NCI-H82 (cell line): ENCODE data around the gene SPDYE18.
"Not testable (repeated sequence)": the region's sequence is repeated elsewhere in the genome, so short reads cannot be mapped to it uniquely, and the experiment has no call there.

ENCODE experiments used
- DNase-seq: peaks from one replicate; lab custom pipeline; 2025; lab: John Stamatoyannopoulos, UW

The SPDYE18 gene, protein sequence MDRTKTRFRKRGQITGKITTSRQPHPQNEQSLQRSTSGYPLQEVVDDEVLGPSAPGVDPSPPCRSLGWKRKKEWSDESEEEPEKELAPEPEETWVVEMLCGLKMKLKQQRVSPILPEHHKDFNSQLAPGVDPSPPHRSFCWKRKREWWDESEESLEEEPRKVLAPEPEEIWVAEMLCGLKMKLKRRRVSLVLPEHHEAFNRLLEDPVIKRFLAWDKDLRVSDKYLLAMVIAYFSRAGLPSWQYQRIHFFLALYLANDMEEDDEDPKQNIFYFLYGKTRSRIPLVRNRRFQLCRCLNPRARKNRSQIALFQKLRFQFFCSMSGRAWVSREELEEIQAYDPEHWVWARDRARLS

DNA sequence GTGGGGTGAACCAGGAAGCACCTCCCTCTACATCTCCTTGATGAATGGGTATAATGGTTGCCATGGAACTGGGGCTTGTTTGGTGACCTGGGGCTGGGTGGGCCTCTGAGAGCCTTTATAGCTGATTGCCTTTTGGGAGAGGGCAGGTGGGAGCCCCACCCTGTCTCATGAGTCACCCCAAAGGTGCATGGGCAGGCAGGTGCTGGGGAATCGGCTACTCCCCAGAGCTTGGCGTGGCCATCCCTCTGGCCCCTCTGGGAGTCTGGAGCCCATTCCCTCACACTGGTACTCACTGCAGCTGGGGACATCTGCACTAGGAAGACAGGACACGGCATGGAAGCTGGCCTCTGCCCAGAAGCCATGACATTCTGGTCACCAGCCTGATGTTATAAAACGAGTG, at the start of gene SPDYE18:
SPDYE18 (minus strand) TSS at position 2 of the 400 bp plus-strand sequence. CDS start 2,046 bp downstream, outside the sequence.
- not testable (repeated sequence) for DNase-seq

DNA sequence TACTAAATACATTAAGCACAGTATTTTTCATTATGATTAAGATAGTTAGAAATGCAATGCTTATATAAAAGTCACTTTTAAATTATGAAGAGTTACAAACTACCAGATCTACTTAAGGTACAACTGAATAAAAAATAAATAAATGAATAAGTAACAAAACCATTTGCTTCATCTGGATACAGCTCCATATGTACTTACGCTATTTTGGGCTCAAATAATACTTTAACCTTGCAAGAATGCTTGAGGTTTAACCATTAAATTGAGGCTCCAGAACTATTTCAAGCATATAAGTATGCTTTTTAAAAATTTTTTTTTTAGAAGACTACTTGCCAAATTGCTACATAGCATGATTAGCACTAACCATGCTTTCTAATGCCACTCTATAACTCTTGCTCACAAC, 46.0 kb upstream of the SPDYE18 start:
- not testable (repeated sequence) for DNase-seq

DNA sequence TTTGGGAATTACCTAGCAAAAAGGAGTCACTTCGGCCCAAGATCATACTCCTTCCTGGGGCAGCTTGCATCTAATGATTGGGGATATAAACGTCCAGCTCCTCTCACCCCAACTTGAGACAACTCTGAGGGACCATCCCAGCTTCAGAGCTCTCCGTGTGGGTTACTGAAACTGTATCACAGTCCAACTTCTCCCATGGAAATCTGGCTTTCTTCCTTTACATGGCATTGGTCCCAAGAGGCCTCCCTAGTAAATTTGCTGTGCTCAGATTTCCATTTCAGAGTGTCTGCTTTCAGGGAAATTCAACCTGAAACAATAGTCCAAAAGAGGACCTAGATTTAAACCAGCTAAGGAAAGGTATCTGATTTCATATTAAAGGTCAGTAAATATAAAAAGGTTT, 45.3 kb upstream of the SPDYE18 start:
- not testable (repeated sequence) for DNase-seq

DNA sequence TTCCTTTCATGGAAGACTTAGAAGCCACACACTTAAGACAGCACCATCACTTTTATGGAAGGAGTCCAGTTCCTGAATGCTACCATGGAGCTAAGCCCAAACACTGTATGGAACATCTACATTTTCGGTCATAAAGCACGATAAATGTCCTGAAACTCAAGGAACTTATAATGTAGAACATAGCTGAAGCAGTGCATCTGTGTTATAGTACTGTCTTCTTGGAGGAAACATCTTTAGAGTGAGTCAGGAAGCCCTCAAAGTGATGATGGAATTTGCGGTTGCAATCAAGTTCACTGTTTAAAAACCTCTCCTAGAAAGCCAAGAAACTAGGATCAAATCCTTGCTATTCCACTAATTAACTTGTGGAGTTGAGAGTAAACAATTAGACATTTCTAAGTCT, 43.5 kb upstream of the SPDYE18 start:
- not testable (repeated sequence) for DNase-seq

DNA sequence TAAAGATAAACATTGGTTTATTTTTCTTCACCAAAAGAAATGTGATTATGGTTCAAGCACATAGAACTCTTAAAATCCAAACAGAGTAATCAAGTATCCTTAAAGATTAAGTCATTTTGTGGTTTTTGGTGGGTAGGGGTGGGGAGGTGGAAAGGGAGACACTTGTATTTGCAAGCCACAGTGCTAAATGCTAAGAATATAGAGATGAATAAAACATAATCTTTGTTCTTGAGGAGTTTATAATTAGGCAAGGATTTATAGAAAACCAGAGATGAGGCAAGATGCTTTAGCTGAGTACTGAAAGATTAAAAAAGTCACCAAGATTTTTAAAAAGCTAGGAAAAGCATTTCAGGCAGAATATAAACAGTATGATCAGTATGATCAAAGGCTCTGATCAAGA, 40.3 kb upstream of the SPDYE18 start:
- not testable (repeated sequence) for DNase-seq

DNA sequence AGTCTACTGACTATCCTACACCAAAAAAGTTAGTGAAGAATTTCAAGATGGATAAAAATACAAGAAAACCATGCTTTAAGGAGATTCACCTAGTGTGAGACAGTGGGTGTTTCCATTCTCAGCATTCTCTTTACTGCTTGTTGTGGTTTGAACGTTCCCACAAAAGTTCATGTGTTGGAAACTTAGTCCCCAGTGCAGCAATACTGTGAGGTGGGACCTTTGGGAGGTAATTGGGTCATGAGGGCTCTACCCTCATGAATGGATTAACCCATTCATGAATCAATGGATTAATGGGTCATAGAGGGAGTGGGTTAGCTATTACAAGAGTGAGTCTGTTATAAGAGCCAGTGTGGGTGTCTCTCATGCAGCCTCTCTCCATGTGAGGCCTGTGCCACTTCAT, 38.8 kb upstream of the SPDYE18 start:
- DNase-seq = not testable (repeated sequence)

DNA sequence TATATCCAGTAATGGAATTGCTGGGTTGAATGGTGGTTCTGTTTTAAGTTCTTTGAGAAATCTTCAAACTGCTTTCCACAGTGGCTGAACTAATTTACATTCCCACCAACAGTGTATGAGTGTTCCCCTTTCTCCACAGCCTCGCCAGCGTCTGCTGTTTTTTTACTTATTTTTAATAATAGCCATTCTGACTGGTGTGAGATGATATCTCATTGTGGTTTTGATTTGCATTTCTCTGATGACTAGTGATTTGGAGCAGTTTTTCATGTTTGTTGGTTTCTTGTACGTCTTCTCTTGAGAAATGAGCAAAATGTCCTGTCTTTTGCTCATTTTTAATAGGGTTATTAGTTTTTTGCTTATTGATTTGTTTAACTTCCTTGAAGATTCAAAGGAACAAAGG, 38.1 kb upstream of the SPDYE18 start:
- DNase-seq = not testable (repeated sequence)

DNA sequence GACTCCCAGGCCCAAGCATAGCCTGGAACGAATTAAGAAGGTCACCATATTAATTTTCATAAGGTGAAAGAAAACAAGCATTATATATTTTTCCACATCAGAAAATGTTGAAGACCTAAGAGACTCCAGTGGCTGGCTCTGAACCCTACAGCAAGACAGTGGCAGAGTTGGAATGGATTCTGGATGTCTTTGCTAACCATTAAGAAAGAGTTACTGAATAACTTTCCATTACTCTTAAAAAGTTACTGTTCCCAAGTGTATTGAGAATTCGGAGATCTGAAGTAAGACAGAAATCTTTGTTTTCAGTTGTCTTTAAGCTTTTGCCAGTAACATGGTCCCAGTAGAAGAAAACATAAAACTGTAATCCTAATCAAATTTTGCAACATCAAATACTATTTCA, 29.9 kb upstream of the SPDYE18 start:
- DNase-seq = not testable (repeated sequence)

DNA sequence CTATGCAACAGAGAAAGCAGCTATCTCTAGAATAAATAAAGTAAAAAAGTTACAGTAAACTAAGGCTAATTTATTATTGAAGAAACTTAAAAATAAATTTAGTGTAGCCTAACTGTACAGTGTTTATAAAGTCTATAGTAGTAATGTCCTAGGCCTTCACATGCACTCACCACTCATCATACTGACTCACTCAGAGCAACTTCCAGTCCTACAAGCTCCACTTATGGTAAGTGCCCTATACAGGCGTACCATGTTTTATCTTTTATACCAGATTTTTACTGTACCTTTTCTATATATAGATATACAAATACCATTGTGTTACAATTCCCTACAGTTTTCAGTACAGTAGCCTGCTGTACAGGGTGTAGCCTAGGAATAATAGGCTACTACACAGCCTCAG, 19.8 kb upstream of the SPDYE18 start:
- DNase-seq = not testable (repeated sequence)

DNA sequence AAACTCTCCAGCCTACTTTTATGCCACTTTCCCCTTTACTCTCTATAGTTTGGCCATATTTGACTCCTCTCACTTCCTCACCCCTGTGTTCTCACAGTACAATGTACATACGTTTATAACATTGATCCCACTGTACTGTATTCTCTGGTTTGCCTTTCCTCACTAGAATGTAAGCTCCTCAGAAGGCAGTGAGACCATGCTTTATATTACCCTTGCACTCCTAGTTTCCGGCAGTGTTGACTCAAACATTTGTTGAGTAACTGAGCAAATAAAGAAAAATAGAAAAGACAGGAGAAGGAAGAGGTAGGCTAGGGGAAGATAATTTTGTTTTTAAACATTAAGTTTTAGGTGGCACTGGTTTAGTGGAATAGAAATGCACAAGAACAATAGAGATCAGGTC, 17.9 kb upstream of the SPDYE18 start:
- DNase-seq = not testable (repeated sequence)

DNA sequence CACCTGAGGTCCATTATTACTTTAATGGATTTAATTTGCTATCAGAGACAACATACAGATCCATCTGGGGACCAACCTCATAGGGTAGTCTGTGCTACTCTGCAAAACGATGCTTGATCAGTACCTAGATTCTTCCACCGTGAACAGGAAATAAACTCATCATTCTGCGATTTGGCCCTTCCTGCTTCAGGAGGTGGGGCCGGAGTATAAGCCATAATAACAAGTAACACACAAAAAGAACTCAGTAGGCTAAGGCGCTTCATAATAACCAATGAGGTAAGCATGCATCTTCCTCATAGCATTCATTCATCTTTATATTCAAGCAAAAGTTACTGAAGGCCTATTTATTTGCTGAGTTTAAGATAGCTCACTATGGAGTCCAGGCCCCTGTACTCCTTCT, 17.3 kb upstream of the SPDYE18 start:
- not testable (repeated sequence) for DNase-seq

DNA sequence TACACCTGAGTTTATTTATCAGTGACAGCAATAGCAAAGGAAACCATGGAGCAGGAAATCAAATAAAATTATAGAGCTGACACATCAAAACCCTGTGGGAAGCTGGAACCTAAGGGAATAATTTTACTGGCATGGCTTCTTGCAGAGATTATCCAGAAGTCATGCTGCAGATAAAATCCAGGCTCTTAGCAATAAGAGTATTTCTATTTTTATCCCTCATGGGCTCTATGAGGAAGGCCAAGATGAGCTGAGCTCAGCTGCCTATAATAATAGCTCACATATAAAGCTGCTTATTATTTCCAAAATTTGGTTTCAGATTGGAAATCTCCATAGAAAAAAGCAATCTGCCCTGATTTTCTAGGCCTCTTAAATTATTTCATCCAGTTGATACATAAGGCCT, 16.8 kb upstream of the SPDYE18 start:
- DNase-seq = not testable (repeated sequence)

DNA sequence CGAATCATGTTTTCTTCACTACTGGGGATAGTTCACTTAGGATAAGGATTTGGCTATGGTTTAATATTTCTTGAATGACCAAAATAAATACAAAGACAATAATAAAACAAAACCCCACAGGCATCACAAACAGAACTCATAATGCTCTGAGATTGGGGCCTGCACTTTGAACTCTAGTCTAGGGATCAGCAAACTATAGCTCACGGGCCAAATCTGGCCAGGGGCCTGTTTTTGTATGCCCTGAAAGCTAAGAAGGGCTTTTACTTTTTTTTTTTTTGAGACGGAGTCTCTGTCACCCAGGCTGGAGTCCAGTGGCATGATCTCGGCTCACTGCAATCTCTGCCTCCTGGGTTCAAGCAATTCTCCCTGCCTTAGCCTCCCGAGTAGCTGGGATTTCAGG, 14.7 kb upstream of the SPDYE18 start:
- not testable (repeated sequence) for DNase-seq

DNA sequence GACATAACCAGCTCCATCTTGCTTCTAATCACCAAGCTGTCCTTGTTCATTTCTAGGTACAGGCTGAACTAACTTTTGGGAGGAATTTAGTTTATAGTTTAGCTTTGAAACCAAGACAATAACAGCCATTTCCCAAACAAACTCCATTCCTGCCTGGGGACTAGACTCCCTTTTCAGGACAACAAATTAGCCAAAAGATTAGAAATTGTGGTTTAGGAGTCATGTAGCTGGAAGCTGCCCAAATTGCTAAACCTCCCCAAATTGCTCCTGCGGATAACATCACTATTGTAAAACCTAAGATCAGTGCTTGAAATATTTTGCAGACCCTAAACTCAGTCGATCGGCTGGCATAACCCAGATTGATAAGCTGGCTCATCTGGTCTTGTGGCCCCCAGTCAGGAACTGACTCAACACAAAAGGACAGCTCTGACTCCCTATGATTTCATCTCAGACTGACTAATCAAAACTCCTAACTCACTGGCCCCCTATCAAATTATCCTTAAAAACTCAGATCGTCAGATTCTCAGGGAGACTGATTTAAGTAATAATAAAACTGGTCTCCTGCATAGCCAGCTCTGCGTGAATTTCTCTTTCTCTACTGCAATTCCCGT, 12.5 kb upstream of the SPDYE18 start:
- DNase-seq = not testable (repeated sequence)

DNA sequence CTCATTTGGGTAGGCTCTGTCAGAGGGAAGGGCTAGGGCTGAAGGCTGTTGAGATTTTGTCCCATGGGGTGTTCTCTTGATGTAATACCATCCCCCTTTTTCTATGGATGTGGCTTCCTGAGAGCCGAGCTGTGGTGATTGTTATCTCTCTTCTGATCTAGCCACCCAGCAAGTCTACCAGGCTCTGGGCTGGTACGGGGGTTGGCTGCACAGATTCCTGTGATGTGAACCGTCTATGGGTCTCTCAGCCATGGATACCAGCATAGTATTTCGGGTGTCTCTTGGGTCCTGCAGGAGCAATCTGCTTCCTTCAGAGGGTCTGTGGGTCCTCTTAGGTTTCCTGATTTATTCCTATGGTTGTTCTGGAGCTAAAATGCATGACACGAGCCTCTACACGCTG, 8.8 kb upstream of the SPDYE18 start:
- DNase-seq = not testable (repeated sequence)

DNA sequence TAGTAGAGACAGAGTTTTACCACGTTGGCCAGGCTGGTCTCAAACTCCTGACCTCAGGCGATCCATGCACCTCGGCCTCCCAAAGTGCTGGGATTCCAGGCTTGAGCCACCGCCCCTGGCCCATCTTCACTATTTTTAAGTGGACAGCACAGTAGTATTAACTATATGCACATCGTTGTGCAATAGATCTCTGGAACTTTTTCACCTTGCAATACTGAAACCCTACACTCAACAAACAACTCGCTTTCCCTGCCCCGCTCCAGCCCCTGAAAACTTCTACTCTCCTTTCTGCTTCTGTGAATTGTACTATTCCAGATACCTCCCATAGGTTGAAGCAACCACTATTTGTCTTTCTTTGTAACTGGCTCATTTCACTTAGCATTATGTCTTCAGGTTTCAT, 3.5 kb upstream of the SPDYE18 start:
- not testable (repeated sequence) for DNase-seq

DNA sequence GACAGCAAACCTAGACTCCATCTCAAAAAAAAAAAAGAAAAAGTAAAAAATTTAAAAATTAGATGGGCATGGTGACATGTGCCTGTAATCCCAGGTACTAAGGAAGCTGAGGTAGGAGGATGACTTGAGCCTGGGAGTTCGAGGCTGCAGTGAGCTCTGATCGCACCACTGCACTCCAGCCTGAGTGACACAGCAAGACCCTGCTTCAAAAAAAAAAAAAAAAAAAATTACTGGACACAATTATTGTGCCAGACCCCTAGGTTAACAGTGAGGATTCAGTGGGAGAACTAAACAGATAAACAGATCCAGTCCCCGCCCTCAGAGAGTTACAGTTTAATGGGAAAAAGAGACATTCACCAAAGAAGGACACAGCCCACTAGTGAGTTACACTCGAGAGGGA, 1.4 kb upstream of the SPDYE18 start:
- DNase-seq = not testable (repeated sequence)

DNA sequence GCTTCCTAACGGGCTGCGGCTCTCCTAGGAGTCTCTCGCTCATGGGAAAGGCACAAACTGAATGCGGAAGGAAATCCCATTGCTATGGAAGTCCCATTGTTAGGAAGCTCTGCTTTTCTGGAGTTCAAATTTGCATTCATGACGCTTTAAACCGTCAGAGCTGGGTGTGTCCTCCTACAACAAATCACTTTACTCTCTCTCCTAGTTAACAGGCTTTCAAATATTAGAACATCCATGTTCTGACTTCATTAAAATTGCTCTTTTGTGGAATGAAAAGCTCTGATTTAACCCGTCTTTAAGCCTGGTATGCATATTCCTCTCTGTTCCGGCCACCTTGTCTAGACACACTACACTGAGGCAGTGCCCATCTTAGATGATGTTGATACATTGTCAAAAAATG, 30.1 kb downstream of the SPDYE18 start, which contains the start of gene SPDYE17:
SPDYE17 (minus strand) TSS at position 101 of the 400 bp plus-strand sequence. CDS start 1,791 bp downstream, outside the sequence.
- DNase-seq = not testable (repeated sequence)

DNA sequence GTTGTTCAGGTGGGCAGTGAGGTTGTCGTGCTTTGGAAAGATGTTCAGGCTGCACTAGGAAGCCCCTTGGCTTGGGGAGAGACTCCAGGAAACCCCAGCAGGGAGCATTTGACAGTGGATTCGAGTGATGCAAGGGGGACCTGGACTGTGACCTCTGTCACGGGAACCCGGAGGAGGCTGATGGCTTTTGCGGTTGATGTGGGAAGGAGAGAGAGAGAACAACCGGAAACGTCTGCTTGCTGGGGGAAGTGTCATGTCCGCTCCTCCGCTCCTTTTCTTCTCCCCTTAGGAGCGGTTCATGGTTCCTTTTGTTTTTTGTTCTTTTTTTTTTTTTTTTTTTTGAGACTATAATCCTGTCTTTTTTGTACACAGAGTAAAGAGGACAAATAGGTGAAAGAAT, 36.0 kb downstream of the SPDYE18 start:
- not testable (repeated sequence) for DNase-seq

DNA sequence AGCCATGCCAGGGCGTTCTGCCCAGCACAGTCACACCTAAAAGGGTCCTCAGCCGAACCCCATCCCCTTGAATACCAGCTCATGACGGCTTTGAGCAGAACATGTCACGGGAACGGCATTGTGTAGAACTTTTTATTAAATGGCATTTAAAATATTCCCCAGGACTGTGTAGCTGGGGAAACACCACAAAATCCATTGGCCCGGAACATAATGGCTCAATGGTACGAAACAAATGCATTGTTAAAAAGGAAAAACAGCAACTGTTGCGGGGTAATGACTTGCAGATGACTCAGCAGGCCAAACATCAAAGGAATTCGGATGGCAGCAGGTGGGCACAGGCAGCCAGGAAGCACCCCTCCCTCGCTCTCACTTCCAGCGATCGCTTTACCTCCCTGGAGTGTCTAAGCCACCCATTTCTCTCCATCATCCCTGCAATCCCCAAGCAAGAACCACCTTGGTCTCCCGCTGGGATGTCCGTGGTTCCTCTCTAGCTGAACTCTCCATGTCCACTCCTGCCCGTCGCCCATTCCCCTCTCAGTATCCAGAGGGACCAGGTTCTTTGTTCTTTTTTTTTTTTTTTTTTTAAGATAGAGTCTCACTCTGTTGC, 52.2 kb downstream of the SPDYE18 start:
- DNase-seq = not testable (repeated sequence)

DNA sequence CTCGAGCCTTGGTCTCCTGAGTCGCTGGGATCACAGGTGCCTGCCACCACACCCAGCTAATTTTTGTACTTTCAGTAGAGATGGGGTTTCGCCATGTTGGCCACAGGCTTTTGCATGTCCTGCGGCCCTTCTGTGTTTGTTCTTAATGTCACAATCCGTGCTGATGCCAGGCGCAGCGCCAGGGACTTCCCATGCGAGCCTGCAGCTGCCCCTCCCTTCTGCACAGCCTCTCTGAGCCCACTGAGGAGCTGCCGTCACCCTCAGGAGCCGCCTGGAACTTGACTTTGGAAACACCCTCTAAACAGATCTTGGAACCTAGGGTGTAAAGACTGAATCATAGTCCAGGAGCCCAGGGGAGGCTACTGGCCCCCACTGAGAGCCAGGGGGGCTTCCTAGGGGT, 54.4 kb downstream of the SPDYE18 start:
- DNase-seq = not testable (repeated sequence)
